ENCODE results near the gene RTL9.

DNA sequence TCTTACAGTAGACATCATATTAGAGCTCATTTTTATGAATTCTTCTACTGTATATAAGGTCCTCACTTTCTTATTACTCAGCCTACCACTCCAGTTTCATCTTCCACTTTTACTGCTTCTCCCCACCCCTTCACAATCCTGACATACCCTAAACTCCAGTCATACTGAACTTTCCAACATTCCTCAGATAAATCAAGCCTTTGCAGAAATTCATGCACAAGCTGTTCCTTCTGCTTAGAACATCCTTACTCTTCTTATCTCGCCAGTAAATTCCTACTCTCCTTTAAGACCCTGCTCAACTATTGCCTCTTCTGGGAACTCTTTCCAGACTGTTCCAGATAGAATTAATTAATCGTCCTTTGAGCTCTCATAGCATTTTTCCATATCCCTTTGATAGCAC, 24.8 kb downstream of the RTL9 start:
- TF ChIP-seq, protein P1, sequence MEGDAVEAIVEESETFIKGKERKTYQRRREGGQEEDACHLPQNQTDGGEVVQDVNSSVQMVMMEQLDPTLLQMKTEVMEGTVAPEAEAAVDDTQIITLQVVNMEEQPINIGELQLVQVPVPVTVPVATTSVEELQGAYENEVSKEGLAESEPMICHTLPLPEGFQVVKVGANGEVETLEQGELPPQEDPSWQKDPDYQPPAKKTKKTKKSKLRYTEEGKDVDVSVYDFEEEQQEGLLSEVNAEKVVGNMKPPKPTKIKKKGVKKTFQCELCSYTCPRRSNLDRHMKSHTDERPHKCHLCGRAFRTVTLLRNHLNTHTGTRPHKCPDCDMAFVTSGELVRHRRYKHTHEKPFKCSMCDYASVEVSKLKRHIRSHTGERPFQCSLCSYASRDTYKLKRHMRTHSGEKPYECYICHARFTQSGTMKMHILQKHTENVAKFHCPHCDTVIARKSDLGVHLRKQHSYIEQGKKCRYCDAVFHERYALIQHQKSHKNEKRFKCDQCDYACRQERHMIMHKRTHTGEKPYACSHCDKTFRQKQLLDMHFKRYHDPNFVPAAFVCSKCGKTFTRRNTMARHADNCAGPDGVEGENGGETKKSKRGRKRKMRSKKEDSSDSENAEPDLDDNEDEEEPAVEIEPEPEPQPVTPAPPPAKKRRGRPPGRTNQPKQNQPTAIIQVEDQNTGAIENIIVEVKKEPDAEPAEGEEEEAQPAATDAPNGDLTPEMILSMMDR (IDR thresholded peaks at IDR 0.05), result no peak
- TF ChIP-seq POLR2A (IDR thresholded peaks at IDR 0.05), result no peak
